ENCODE data around the gene UTS2R.

Gene UTS2R

GRCh38 chr17:82338858-82339633, 32.5 kb upstream of the UTS2R start:
- TF ChIP-seq, protein P1, sequence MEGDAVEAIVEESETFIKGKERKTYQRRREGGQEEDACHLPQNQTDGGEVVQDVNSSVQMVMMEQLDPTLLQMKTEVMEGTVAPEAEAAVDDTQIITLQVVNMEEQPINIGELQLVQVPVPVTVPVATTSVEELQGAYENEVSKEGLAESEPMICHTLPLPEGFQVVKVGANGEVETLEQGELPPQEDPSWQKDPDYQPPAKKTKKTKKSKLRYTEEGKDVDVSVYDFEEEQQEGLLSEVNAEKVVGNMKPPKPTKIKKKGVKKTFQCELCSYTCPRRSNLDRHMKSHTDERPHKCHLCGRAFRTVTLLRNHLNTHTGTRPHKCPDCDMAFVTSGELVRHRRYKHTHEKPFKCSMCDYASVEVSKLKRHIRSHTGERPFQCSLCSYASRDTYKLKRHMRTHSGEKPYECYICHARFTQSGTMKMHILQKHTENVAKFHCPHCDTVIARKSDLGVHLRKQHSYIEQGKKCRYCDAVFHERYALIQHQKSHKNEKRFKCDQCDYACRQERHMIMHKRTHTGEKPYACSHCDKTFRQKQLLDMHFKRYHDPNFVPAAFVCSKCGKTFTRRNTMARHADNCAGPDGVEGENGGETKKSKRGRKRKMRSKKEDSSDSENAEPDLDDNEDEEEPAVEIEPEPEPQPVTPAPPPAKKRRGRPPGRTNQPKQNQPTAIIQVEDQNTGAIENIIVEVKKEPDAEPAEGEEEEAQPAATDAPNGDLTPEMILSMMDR (IDR thresholded peaks at IDR 0.05; ENCODE audit: extremely low read depth, missing control alignments): no peak
- DNase-seq (ENCODE audit: low spot score): no peak

DNA sequence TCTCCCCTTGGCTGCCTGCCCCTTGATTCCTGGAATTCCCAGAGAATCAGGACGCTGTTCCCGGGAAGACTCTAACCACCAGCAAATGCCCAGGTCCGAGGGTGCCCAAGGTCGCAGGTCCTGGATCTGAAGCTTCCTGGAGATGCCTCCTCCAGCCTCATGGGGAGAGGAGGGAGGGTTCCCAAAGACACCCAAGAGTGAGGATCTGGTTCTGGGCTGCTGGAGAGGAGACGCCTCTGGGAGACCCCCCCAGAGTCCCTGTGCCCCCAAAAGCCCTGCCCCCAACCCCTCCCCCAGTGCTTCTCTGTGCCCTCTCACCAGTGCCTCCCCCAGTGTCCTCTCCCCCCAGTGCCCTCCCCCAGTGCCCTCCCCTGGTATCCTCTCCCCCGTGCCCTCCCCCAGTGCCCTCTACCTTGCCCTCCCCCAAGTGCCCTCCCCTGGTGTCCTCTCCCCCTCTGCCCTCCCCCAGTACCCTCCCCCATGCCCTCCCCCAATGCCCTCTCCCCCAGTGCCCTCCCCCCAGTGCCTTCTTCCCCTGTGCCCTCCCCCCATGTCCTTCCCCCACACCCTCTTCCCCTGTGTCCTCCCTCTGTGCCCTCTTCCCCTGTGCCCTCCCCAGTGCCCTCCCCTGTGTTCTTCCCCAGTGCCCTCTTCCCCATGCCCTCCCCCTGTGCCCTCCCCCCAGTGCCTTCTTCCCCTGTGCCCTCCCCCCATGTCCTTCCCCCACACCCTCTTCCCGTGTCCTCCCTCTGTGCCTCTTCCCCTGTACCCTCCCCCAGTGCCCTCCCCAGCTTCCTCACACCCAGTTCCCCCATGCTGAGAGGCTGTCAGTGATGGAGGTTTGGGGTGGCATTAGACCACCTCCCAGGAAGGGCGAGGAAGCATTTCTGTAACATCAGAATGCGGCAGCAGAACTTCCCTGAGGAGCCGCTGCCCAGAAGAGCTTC, 31.7 kb upstream of the UTS2R start:
- TF ChIP-seq, protein P1 (IDR thresholded peaks at IDR 0.05; ENCODE audit: extremely low read depth, missing control alignments): no peak
- DNase-seq (ENCODE audit: low spot score): no peak

DNA sequence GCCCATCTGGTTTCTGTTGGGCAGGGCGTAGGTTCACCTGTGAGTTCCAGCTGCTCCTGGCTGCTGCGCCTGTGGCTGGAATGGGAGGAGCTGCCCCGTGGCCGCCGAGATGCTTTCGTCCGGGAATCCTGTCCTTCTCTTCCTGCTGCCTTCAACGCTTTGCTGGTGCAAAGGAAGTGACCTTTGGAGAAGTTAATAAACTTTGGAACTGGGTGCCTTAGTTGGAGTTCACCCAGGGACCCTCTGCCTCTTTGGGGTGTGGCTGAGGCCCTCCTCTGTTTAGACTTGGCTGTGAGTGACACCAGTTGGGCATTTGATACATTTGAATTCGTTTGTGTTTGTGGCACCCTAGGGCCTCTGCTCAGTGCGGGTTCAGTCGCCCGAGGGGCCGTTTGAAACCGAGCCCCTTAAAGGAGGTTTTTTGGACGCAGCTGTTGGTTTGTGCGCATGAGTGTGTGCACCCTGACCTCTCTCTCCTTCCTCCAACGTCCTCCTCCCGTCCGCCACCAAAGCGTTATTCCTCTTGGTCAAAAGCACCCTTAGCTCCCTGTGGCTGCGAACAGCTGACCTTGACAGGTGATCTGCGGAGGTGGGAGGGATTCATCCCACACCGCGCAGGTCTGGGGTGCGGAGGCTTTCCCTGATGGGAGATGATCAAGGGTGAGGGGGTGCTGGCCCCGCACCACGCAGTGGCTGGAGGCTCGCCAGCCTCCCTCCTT, 29.0 kb upstream of the UTS2R start:
- TF ChIP-seq, protein P1 (IDR thresholded peaks at IDR 0.05; ENCODE audit: extremely low read depth, missing control alignments): no peak

DNA sequence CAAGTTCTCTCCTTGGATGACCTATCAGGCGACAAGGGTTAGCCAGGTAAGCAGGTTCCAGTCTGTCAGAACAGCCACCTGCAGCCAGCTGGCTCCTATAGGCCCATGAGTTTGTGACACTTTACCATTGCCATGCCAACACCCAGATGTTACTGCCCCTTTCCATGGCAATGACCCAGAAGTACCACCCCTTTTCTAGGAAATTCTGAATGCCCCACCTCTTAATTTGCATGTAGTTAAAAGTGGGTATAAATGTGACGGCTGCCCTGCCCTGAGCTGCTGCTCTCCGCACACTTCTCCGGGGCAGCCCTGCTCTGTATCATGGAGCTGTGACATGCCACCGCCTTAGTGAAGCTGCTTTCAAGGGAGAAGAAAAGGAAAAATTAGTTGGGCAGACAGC, 28.0 kb upstream of the UTS2R start:
- TF ChIP-seq, protein P1 (IDR thresholded peaks at IDR 0.05; ENCODE audit: extremely low read depth, missing control alignments): no peak
- no peak for DNase-seq (ENCODE audit: low spot score)

More for the DNA sequence above, 29.0 kb upstream of the UTS2R start:
- no peak for DNase-seq (ENCODE audit: low spot score)

DNA sequence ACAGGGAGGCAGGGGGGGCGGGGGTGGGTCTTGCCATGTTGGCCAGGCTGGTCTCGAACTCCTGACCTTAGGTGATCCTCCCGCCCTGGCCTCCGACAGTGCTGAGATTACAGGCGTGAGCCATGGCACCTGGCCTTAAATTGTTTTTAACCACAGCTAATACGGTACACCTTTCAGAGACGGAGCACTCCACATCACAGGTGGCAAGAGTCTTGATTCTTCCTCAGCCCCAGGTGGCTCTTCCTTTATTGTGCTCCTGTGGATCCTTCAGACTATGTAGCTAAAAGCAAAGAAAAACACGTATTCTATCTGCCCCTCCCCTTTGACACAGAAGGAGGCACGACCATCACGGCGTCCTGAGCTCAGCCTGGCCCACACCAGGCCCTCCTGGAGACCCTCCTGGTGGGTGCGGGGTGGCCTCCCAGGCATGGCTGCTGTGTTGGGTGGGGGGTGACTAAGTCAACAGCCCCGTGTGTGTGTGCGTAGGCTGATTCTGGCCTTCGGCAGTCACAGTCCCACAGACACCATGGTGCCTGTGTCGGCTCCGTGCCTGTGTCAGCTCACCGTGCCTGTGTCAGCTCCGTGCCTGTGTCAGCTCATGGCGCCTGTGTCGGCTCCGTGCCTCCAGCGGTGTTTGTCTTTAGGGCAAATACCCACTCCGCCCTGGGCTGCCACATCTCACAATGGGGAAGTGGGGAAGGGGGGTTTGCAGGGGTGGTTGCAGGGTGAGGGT, 27.2 kb upstream of the UTS2R start:
- no peak for DNase-seq (ENCODE audit: low spot score)
- TF ChIP-seq, protein P1 (IDR thresholded peaks at IDR 0.05; ENCODE audit: extremely low read depth, missing control alignments): no peak

DNA sequence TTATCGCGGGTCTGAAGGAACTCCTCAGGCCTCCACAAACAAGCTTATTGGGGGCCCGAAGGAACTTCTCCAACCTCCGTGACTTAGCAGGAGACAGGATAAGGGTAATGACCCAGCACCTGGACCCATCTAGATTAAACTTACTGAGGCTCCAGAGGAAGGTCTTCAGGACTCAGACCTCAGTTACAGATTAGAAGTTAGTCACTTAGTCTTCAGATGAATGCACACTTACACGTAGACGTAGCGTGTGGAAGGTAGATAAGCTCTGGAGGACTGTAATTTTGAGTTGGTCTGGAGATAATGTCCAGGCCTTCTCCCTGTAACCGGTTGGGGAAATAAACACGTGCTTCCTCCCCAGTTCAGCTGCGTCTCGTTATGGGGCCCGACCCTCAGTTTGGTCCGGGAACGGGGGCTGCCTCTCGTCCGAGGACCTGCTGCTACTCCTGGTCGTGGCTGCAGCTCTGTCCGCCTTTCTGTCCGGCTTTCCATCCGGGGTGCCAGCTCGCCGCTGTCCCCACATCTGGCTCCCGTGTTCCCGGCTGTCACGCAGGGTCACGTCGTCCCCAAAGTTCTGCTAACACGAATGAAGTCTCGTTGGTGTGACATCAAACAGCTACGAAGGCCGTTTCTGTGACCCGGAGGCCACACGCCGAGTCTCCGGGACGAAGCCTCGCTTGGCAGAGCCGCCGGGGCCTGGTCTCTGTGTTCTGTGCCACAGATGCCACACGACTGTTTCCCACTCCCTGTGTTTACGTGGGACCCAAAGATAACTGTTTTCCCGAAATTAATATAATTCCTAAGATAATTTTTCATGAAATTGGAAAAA, 26.2 kb upstream of the UTS2R start:
- no peak for DNase-seq (ENCODE audit: low spot score)
- TF ChIP-seq, protein P1 (IDR thresholded peaks at IDR 0.05; ENCODE audit: extremely low read depth, missing control alignments): no peak
